ENCODE results near the gene LKAAEAR1. TPM values are rescaled to one million over a fixed set of nuclear protein-coding genes. Genes with fewer than 3 reads are reported as not detected.

LKAAEAR1 gene
- total and polyA plus RNA-seq, 2 of the 13 experiments (the other 11 are each of a cell fraction or from before 2014, with no cell fraction given): not detected

DNA sequence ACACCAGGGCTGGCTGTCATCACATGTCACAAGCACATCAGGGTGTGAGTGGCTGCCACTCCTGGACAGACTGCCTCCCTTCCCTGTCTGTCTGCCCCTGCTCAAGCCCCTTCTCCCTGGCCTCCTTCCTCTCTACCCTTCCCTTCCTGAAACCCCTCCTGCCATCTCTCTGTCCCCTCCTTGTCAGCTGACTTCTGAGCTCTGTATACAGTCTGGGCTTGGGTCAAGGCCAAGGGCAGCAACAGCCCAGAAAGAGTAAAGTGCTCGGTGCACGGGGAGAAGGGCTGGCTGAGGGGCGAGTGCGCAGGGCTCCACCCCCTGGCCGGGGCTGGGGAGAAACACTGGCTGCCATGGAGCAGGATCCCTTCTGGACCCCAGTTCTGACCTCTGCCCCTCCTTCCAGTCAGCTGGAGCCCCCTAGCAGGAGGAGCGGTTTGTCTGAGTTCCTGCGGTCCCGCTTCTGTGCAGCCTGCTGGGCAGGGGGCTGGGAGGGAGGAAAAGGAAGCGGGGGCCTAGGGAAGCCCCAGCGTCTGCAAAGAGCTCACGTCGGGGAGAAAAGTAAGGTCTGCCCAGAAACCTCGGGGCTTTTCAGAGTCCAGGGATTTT is 2.0 kb downstream of the LKAAEAR1 start (continued):
- TF ChIP-seq, protein P1, sequence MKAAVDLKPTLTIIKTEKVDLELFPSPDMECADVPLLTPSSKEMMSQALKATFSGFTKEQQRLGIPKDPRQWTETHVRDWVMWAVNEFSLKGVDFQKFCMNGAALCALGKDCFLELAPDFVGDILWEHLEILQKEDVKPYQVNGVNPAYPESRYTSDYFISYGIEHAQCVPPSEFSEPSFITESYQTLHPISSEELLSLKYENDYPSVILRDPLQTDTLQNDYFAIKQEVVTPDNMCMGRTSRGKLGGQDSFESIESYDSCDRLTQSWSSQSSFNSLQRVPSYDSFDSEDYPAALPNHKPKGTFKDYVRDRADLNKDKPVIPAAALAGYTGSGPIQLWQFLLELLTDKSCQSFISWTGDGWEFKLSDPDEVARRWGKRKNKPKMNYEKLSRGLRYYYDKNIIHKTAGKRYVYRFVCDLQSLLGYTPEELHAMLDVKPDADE (CRISPR knock-in tag; IDR thresholded peaks at IDR 0.05): no peak
- TF ChIP-seq ZNF331 (CRISPR knock-in tag; IDR thresholded peaks at IDR 0.05) (0 out of 2 replicates have a peak, but pooled peaks have one; percentile 48), SNAPC2 (CRISPR knock-in tag; IDR thresholded peaks at IDR 0.05) (no peak), BCL6 (CRISPR knock-in tag; IDR thresholded peaks at IDR 0.05) (peak; percentile 77), BORCS8-MEF2B (CRISPR knock-in tag; IDR thresholded peaks at IDR 0.05) (no peak), DZIP1 (CRISPR knock-in tag; IDR thresholded peaks at IDR 0.05) (no peak), POGZ (CRISPR knock-in tag; IDR thresholded peaks at IDR 0.05) (no peak), NAIF1 (CRISPR knock-in tag; IDR thresholded peaks at IDR 0.05; ENCODE audit: borderline replicate concordance) (no peak), KDM6A (CRISPR knock-in tag; IDR thresholded peaks at IDR 0.05; ENCODE audit: low read depth) (no peak), KLF12 (CRISPR knock-in tag; IDR thresholded peaks at IDR 0.05; ENCODE audit: borderline replicate concordance) (0 out of 2 replicates have a peak, but pooled peaks have one; percentile 37), BRCA1 (CRISPR knock-in tag; IDR thresholded peaks at IDR 0.05) (no peak), ISL2 (CRISPR knock-in tag; IDR thresholded peaks at IDR 0.05) (no peak), GATA4 (IDR thresholded peaks at IDR 0.05; ENCODE audit: borderline replicate concordance, low read depth) (no peak)
- TF ChIP-seq, protein P2, sequence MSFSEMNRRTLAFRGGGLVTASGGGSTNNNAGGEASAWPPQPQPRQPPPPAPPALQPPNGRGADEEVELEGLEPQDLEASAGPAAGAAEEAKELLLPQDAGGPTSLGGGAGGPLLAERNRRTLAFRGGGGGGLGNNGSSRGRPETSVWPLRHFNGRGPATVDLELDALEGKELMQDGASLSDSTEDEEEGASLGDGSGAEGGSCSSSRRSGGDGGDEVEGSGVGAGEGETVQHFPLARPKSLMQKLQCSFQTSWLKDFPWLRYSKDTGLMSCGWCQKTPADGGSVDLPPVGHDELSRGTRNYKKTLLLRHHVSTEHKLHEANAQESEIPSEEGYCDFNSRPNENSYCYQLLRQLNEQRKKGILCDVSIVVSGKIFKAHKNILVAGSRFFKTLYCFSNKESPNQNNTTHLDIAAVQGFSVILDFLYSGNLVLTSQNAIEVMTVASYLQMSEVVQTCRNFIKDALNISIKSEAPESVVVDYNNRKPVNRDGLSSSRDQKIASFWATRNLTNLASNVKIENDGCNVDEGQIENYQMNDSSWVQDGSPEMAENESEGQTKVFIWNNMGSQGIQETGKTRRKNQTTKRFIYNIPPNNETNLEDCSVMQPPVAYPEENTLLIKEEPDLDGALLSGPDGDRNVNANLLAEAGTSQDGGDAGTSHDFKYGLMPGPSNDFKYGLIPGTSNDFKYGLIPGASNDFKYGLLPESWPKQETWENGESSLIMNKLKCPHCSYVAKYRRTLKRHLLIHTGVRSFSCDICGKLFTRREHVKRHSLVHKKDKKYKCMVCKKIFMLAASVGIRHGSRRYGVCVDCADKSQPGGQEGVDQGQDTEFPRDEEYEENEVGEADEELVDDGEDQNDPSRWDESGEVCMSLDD (CRISPR knock-in tag; IDR thresholded peaks at IDR 0.05; ENCODE audit: borderline replicate concordance): no peak
- TF ChIP-seq, protein P3, sequence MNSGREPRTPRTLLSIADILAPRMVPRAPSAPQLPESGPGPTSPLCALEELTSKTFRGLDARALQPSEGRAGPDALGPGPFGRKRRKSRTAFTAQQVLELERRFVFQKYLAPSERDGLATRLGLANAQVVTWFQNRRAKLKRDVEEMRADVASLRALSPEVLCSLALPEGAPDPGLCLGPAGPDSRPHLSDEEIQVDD (CRISPR knock-in tag; IDR thresholded peaks at IDR 0.05; ENCODE audit: borderline replicate concordance): no peak
- TF ChIP-seq, protein P4, sequence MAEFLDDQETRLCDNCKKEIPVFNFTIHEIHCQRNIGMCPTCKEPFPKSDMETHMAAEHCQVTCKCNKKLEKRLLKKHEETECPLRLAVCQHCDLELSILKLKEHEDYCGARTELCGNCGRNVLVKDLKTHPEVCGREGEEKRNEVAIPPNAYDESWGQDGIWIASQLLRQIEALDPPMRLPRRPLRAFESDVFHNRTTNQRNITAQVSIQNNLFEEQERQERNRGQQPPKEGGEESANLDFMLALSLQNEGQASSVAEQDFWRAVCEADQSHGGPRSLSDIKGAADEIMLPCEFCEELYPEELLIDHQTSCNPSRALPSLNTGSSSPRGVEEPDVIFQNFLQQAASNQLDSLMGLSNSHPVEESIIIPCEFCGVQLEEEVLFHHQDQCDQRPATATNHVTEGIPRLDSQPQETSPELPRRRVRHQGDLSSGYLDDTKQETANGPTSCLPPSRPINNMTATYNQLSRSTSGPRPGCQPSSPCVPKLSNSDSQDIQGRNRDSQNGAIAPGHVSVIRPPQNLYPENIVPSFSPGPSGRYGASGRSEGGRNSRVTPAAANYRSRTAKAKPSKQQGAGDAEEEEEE (CRISPR knock-in tag; IDR thresholded peaks at IDR 0.05; ENCODE audit: borderline replicate concordance): no peak
- TF ChIP-seq, protein P5, sequence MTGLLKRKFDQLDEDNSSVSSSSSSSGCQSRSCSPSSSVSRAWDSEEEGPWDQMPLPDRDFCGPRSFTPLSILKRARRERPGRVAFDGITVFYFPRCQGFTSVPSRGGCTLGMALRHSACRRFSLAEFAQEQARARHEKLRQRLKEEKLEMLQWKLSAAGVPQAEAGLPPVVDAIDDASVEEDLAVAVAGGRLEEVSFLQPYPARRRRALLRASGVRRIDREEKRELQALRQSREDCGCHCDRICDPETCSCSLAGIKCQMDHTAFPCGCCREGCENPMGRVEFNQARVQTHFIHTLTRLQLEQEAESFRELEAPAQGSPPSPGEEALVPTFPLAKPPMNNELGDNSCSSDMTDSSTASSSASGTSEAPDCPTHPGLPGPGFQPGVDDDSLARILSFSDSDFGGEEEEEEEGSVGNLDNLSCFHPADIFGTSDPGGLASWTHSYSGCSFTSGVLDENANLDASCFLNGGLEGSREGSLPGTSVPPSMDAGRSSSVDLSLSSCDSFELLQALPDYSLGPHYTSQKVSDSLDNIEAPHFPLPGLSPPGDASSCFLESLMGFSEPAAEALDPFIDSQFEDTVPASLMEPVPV (CRISPR knock-in tag; IDR thresholded peaks at IDR 0.05): peak; percentile 29; the same call in 1 of the 2 replicates
- TF ChIP-seq, protein P6, sequence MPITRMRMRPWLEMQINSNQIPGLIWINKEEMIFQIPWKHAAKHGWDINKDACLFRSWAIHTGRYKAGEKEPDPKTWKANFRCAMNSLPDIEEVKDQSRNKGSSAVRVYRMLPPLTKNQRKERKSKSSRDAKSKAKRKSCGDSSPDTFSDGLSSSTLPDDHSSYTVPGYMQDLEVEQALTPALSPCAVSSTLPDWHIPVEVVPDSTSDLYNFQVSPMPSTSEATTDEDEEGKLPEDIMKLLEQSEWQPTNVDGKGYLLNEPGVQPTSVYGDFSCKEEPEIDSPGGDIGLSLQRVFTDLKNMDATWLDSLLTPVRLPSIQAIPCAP (CRISPR knock-in tag; IDR thresholded peaks at IDR 0.05; ENCODE audit: low read depth): no peak

Data from HepG2 (cell line).